Daoy (cell line): ENCODE measurements around the gene SRP19. TPM values are rescaled to one million over a fixed set of nuclear protein-coding genes. Genes with fewer than 3 reads are reported as not detected.
"Not testable (repeated sequence)": the region's sequence is repeated elsewhere in the genome, so short reads cannot be mapped to it uniquely, and the experiment has no call there.

Source experiments
- DNase-seq: peaks from one replicate; pipeline ENCODE4 v3.0.0-alpha.2; 2015; ENCODE audit warnings: low read depth
- total RNA-seq: library from RNA; depleted of rRNA; stranded (reverse); fragments of >200 nt; shearing (Covaris generic); gene quantifications from 2 replicates; pipeline ENCODE4 v1.2.3, GENCODE V29; 2014; rRNA removed

The SRP19 gene
- 141 and 185 TPM in 2 replicates for total RNA-seq

GRCh38 chr5:112860929-112861637 is at the start of gene SRP19:
Gene SRP19, plus strand, starts transcription at chr5:112861287. Its CDS starts 90 bp downstream, at chr5:112861377.
- DNase-seq = peak; percentile 98

- DNase-seq = no peak
These were observed 48.5 kb upstream of the SRP19 start for GRCh38 chr5:112812549-112812948.

DNA sequence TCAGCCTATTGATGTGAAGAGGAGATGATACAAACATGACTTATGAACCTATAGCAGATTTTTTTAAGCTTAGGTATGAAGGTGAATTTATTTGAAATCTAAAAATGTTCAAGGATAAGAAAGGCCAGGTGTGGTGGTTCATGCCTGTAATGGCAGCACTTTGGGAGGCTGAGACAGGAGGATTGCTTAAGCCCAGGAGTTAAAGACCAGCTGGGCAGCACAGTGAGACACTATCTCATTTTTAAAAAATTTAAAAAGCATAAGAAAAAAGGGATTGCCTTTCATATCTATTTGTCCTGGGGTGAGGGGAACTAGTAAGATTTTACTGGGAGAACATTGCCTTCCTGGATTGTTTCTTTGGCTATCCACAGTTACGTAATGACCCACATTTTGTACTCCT is 40.8 kb upstream of the SRP19 start:
- DNase-seq = no peak

GRCh38 chr5:112822456-112822855 is 38.6 kb upstream of the SRP19 start:
- DNase-seq = no peak

- no peak for DNase-seq
These were observed 37.9 kb upstream of the SRP19 start for GRCh38 chr5:112823181-112823580.

DNA sequence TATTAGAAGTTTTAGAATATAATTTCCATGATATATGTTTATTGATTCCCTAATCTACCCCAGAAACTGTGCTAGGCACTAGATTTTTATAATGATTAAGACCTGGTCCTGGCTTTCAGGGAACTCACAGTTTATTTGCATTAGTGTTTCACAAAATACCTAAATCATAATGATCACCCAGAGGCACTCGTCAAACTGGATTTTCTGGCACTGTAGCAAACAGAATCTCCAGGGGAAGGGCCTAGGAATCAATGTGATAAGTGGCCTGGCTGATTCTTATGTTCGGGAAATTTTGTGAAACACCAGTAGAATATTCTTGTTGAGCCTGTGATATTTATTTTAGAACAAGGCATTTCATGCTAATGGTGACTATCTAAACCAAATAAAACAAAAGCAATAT is 37.4 kb upstream of the SRP19 start:
- DNase-seq = no peak

GRCh38 chr5:112824197-112824596 is 36.9 kb upstream of the SRP19 start:
- DNase-seq = no peak

DNA sequence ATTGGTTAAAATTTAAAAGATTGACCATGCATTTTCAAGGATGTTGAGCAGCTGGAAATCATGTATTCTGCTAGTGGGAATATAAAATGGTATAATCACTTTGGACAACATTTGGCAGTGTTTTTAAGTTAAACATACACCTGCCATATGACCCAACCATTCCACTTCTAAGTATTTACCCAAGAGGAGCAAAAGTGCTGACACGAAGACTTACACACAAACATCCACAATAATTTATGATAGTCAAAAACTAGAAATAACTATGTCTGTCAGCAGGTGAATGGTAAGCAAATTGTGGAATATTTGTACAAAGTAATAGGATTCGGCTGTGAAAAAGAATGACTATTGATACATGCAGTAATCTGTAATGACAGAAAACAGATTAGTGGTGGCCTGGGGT is 30.7 kb upstream of the SRP19 start:
- no peak for DNase-seq

- DNase-seq = no peak
These were observed 27.1 kb upstream of the SRP19 start for GRCh38 chr5:112833971-112834370.

GRCh38 chr5:112844489-112844888 is 16.6 kb upstream of the SRP19 start:
- no peak for DNase-seq

GRCh38 chr5:112846556-112846955 is 14.5 kb upstream of the SRP19 start:
- DNase-seq = no peak

- DNase-seq = no peak
These were observed 13.8 kb upstream of the SRP19 start for GRCh38 chr5:112847306-112847705.

GRCh38 chr5:112848116-112848811 is 12.8 kb upstream of the SRP19 start:
- peak; percentile 60 for DNase-seq

GRCh38 chr5:112849912-112850311 is 11.2 kb upstream of the SRP19 start:
- no peak for DNase-seq

- no peak for DNase-seq
These were observed 6.4 kb upstream of the SRP19 start for GRCh38 chr5:112854651-112855050.

DNA sequence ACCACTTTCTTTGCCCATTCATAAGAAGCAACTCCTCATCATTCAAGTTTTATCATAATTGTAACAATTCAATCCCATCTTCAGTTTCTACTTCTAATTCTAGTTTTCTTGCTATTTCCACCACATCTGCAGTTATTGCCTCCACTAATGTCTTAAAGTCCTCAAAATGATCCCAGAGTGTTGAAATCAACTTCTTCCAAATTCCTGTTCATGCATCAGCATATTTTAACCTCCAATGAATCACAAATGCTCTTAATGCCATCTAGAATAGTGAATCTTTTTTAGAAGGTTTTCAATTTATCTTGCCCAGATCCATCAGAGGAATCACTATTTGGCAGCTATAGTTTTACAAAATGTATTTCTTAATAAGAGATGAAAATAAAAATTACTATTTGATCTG is 3.2 kb upstream of the SRP19 start:
- DNase-seq = no peak

DNA sequence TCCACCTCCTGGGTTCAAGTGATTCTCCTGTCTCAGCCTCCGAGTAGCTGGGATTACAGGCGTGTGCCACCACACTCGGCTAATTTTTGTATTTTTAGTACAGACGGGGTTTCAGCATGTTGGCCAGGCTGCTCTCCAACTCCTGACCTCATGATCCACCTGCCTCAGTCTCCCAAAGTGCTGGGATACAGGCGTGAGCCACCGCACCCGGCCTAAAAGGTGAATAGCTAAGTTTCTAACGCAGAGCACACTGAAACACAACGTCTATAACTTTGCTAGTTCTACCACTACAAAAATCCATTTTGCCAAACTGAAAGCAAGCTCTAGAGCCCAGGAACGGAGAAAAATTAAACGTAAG is 537 bp upstream of the SRP19 start:
- DNase-seq = not testable (repeated sequence)

- DNase-seq = no peak
These were observed 525 bp downstream of the SRP19 start for GRCh38 chr5:112861638-112861985.

- peak; percentile 5 for DNase-seq
These were observed 998 bp downstream of the SRP19 start for GRCh38 chr5:112862085-112862484.

GRCh38 chr5:112863549-112863948 is 2.5 kb downstream of the SRP19 start:
- no peak for DNase-seq

DNA sequence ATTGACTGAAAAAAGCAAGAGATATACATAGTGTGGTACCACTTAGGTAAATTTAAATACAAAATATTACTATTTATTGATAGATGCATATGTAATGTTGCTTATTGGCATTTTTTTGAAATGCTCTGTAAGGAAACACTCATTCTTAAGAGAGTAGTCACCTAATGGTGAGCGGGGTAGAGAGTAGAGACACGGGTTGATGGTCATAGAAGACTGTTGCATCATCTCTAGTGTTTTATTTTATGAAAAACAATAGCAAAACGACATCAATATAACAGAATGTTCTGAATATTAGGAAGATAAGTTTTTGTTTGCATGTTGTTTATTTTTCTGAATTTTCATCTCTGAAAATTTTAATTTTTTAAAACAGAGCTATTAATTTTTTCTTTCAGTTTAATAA is 4.0 kb downstream of the SRP19 start:
- DNase-seq = no peak

GRCh38 chr5:112866739-112867138 is 5.7 kb downstream of the SRP19 start:
- DNase-seq = no peak

GRCh38 chr5:112867411-112867810 is 6.3 kb downstream of the SRP19 start:
- DNase-seq = no peak

DNA sequence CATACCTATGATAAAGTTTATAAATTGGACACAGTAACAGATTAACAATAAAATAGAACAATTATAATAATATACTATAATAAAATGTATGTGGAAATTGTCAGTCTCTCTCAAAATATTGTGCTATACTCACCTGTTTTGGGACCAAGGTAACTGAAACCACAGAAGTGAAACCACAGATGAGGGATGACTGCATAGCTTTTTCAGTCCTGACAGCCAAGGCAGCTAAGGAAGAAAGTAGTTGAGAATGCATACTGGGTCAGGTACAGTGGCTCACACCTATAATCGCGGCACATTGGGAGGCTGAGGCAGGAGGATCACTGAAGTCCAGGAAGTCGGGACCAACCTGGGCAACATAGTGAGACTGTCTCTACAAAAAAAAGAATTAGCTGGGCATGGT is 8.9 kb downstream of the SRP19 start:
- no peak for DNase-seq
